Panc1 (cell line): ENCODE results near the gene KLHL2. TPM values are rescaled to one million over a fixed set of nuclear protein-coding genes. Genes with fewer than 3 reads are reported as not detected.
A peak's percentile ranks its signal among the peaks of the same experiment; 100 is the strongest.

Source experiments
- ATAC-seq: fragments of 200-7000 bp; cut with Tn5 transposase; 2 replicates; pipeline ENCODE4 v1.9.1; 2020; ENCODE audit warnings: mild to moderate bottlenecking, moderate library complexity
- BruUV-seq: library from RNA; stranded (reverse); fragments of 400-500 nt; replicated peaks from 2 replicates; lab custom pipeline; 2021; lab: Mats Ljungman, UMichigan
- CTCF ChIA-PET: fragments of 300-600 bp; sonication (Branson Sonifier 250); formaldehyde crosslinking; loops from one replicate; lab custom pipeline; 2022; ENCODE audit warnings: antibody characterized with exemption; lab: Charles Lee
- POLR2A ChIA-PET: fragments of 300-600 bp; sonication (Branson Sonifier 250); formaldehyde crosslinking; loops from one replicate; lab custom pipeline; 2022; ENCODE audit warnings: antibody characterized with exemption; lab: Charles Lee
- DNase-seq: peaks from one replicate; pipeline ENCODE4 v3.0.0-alpha.2; 2010; ENCODE audit warnings: low read depth, low spot score
- H3K27ac ChIP-seq: 2 replicates; pipeline ENCODE4 v1.5.1; 2011; ENCODE audit warnings: mild to moderate bottlenecking, low read length, inconsistent platforms
- H3K27me3 ChIP-seq: fragments of 200-500 bp; sonication (Bioruptor generic); 2 replicates; pipeline ENCODE4 v1.6.0; 2014; ENCODE audit warnings: low read length, inconsistent platforms; ENCODE audit not compliant: control insufficient read depth, insufficient read depth
- H3K36me3 ChIP-seq: fragments of 200-500 bp; sonication (Bioruptor generic); 2 replicates; pipeline ENCODE4 v1.5.1; 2014; ENCODE audit warnings: inconsistent platforms, mild to moderate bottlenecking, low read length, moderate library complexity; ENCODE audit not compliant: control insufficient read depth, insufficient read depth
- H3K4me1 ChIP-seq: 2 replicates; pipeline ENCODE4 v1.5.1; 2011; ENCODE audit warnings: inconsistent platforms, mild to moderate bottlenecking, low read length, moderate library complexity; ENCODE audit not compliant: control insufficient read depth, insufficient read depth
- H3K4me3 ChIP-seq, 2 experiments: 2 replicates each; pipeline ENCODE4 v1.5.1; 2011 to 2012; ENCODE audit warnings: low read depth in 2 of 2, low read length in 2 of 2, mild to moderate bottlenecking in 2 of 2, inconsistent platforms in 1 of 2, moderate library complexity in 1 of 2
- H3K9me3 ChIP-seq: fragments of 200-500 bp; sonication (Bioruptor generic); 2 replicates; pipeline ENCODE4 v1.5.1; 2014; ENCODE audit warnings: low read depth, mild to moderate bottlenecking, inconsistent platforms, low read length, moderate library complexity; ENCODE audit not compliant: control insufficient read depth, insufficient read depth
- TCF7L2 ChIP-seq: IDR thresholded peaks from 2 replicates; pipeline ENCODE4 v1.6.1; 2011; ENCODE audit warnings: mild to moderate bottlenecking, low read depth, low read length, inconsistent platforms
- in situ Hi-C: cut with HindIII; loops from 2 replicates; pipeline ENCODE4 v1.10.0; 2016; ENCODE audit warnings: low sequenced_read_pairs, low pct_unique_long_range_greater_than_20kb
- intact Hi-C: fragments of 100-400 bp; cut with micrococcal nuclease; formaldehyde crosslinking; loops from one replicate; pipeline ENCODE4 v1.10.0; 2022; ENCODE audit not compliant: unreplicated experiment
- total RNA-seq: library from RNA; stranded (reverse); gene quantifications from one replicate; pipeline ENCODE4 v1.2.1, GENCODE V29; 2021; ENCODE audit not compliant: unreplicated experiment
- TF ChIP-seq, protein P1 (sequence below): fragments of 450-650 bp; IDR thresholded peaks from 2 replicates; pipeline ENCODE4 v1.5.1; 2017; ENCODE audit warnings: mild to moderate bottlenecking
- TF ChIP-seq, protein P2 (sequence below), 2 experiments: IDR thresholded peaks; 2 replicates each; pipeline ENCODE4 v1.6.1; 2011 to 2012; ENCODE audit warnings: low read depth in 2 of 2, control low read depth in 1 of 2, low read length in 1 of 2, mild to moderate bottlenecking in 1 of 2, moderate library complexity in 1 of 2; ENCODE audit not compliant: insufficient read depth in 1 of 2

Gene KLHL2
- total RNA-seq, 1 experiment from 2014 or later: 17.4 TPM

DNA sequence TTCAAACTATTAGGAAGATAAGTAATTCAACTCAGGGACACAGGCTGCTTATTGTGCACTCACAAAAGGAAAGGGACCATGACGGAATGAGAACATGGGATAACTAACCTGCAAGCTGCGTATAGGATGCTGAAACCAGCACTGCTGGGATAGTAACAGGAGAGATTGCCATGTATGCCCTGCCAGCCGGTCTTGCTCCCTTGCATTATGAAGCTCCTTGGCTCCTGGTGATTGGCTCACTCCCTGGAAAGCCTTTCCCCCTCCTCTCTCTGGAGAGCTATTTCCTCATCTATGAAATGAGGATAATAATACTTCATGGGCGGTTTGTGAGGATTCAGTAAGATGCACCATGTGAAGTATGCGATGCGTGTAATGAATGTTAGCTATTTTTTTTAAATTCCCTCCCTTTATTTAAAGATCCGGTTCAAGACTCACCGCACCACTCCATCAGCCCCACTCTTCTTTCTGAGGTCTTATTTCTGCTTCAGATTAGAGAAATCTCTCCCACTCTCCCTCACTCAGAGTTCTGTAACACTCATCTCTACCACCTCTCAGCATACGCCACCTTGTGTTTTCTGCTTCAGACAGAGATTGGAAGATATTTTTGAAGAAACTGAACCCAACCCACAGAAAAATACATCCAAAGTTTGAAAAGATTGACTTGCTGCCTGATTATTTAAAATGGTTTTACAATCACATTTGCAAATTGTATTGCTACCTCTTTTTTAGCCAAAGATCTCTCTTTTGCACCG is 138.5 kb downstream of the KLHL2 start:
- CTCF ChIA-PET: interaction anchor here (0.8 kb wide), 1 partner anchor 215 kb away, joined by 4 read pairs; no protein-coding TSS in a partner anchor
- POLR2A ChIA-PET: no interaction called here
- no peaks in the 10 kb centered on the region for H3K4me1 ChIP-seq
- BruUV-seq: no TSS peak
- no peak for DNase-seq
- peaks cover 8% of the 10 kb centered on the region for H3K36me3 ChIP-seq
- no peak for TF ChIP-seq TCF7L2
- TF ChIP-seq, protein P1, sequence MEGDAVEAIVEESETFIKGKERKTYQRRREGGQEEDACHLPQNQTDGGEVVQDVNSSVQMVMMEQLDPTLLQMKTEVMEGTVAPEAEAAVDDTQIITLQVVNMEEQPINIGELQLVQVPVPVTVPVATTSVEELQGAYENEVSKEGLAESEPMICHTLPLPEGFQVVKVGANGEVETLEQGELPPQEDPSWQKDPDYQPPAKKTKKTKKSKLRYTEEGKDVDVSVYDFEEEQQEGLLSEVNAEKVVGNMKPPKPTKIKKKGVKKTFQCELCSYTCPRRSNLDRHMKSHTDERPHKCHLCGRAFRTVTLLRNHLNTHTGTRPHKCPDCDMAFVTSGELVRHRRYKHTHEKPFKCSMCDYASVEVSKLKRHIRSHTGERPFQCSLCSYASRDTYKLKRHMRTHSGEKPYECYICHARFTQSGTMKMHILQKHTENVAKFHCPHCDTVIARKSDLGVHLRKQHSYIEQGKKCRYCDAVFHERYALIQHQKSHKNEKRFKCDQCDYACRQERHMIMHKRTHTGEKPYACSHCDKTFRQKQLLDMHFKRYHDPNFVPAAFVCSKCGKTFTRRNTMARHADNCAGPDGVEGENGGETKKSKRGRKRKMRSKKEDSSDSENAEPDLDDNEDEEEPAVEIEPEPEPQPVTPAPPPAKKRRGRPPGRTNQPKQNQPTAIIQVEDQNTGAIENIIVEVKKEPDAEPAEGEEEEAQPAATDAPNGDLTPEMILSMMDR: peak; percentile 22; the same call in 1 of the 2 replicates
- no peak for ATAC-seq
- no peak overlapping the region for H3K4me3 ChIP-seq
- H3K9me3 ChIP-seq: no peaks in the 10 kb centered on the region
- no peaks in the 10 kb centered on the region for H3K27me3 ChIP-seq
- H3K27ac ChIP-seq: no peak overlapping the region
- in situ Hi-C loops: no loop called here
- intact Hi-C loops: no loop called here

DNA sequence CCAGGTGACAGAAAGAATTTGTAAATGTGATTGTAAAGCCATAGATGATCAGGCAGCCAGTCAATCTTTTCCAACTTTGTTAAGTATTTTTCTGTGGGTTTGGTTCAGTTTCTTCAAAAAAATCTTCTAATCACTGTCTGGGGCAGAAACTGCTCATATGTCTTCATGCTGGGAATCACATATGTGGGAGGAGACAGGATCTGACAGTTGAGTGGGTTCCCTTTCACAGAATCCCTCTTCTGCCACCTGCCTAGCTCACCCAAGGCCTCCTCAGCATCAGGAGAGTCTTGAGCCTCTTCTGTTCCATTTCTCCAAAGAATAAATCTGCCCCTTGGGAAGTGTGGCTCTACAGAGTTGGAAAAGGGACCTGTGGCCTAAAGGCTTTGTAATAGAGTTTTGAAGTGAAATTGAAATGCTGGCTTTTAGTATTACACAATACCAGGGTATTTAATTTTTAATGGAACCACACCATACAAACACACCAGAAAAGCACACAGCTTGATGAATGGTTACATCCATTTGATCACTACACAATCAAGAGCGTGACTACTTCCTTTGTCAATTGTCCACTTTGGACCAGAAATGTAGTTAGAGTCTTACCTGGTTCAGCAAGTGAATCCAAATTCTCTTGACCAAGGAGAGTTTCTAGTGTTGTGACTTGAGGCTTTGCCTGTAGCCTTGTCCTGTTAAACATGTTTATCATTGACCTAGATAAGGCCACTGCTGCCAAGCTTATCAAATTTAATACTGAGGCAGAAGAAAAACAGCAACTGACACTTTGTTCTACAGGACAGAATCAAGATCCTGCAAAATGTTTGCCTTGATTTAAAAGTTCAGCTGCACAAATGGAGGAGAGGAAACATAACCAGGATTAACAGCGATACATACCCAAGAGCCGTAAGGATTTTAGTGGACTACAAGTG is 140.5 kb downstream of the KLHL2 start:
- H3K4me1 ChIP-seq: no peaks in the 10 kb centered on the region
- DNase-seq (no peak), ATAC-seq (no peak)
- ChIA-PET POLR2A (no interaction called here), CTCF (interaction anchor here (0.6 kb wide), 1 partner anchor 217 kb away, joined by 3 read pairs; no protein-coding TSS in a partner anchor)
- no peaks in the 10 kb centered on the region for H3K27me3 ChIP-seq
- H3K27ac ChIP-seq: no peak overlapping the region
- intact Hi-C loops: no loop called here
- BruUV-seq: no TSS peak
- in situ Hi-C loops: no loop called here
- H3K9me3 ChIP-seq: no peaks in the 10 kb centered on the region
- TF ChIP-seq, protein P2, sequence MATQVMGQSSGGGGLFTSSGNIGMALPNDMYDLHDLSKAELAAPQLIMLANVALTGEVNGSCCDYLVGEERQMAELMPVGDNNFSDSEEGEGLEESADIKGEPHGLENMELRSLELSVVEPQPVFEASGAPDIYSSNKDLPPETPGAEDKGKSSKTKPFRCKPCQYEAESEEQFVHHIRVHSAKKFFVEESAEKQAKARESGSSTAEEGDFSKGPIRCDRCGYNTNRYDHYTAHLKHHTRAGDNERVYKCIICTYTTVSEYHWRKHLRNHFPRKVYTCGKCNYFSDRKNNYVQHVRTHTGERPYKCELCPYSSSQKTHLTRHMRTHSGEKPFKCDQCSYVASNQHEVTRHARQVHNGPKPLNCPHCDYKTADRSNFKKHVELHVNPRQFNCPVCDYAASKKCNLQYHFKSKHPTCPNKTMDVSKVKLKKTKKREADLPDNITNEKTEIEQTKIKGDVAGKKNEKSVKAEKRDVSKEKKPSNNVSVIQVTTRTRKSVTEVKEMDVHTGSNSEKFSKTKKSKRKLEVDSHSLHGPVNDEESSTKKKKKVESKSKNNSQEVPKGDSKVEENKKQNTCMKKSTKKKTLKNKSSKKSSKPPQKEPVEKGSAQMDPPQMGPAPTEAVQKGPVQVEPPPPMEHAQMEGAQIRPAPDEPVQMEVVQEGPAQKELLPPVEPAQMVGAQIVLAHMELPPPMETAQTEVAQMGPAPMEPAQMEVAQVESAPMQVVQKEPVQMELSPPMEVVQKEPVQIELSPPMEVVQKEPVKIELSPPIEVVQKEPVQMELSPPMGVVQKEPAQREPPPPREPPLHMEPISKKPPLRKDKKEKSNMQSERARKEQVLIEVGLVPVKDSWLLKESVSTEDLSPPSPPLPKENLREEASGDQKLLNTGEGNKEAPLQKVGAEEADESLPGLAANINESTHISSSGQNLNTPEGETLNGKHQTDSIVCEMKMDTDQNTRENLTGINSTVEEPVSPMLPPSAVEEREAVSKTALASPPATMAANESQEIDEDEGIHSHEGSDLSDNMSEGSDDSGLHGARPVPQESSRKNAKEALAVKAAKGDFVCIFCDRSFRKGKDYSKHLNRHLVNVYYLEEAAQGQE (IDR thresholded peaks at IDR 0.05; ENCODE audit: insufficient read depth in 1 of 2, low read depth in 2 of 2, low read length in 1 of 2): no peak
- no peaks in the 10 kb centered on the region for H3K36me3 ChIP-seq
- no peak overlapping the region for H3K4me3 ChIP-seq
